Measurements from ENCODE around the gene CDK18.

GRCh38 chr1:205522692-205523091 lies 18.2 kb downstream of the CDK18 start:
- TF ChIP-seq CTCF (IDR thresholded peaks at IDR 0.05) (no peak), POLR2A (IDR thresholded peaks at IDR 0.05) (no peak)
